Bone marrow (tissue), 2 donors: ENCODE measurements around the gene GAGE10.
"Not testable (repeated sequence)": the region's sequence is repeated elsewhere in the genome, so short reads cannot be mapped to it uniquely, and the experiment has no call there.

Experiments
- DNase-seq, 2 donors: peaks; one replicate each; lab custom pipeline; 2025; lab: John Stamatoyannopoulos, UW

The GAGE10 gene

GRCh38 chrX:49276671-49277534 is 26.5 kb upstream of the GAGE10 start:
- no peak for DNase-seq

- DNase-seq = no peak
Observed at GRCh38 chrX:49277535-49277830, 26.0 kb upstream of the GAGE10 start.

GRCh38 chrX:49278081-49278480 is 25.4 kb upstream of the GAGE10 start:
- DNase-seq = no peak

DNA sequence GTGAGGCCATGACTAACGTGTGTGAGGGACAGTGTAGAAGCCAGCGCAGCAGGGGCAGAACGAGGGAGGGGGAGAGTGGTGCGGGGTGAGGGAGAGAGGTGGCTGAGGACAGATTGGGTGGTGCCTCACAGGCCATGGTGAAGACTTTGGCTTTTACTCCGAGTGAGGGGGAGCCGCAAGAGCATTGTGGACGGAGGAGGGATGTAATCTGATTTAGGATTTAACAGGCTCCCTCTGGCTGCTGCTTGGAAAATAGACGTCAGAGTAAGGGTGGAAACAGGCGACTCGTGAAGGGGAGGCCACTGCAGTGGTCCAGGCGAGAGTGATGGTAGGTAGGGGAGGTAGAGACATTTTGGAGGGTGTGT is 20.8 kb upstream of the GAGE10 start:
- no peak for DNase-seq

GRCh38 chrX:49284212-49284611 is 19.2 kb upstream of the GAGE10 start:
- DNase-seq = no peak

- no peak for DNase-seq
Observed at GRCh38 chrX:49286136-49286535, 17.3 kb upstream of the GAGE10 start.

DNA sequence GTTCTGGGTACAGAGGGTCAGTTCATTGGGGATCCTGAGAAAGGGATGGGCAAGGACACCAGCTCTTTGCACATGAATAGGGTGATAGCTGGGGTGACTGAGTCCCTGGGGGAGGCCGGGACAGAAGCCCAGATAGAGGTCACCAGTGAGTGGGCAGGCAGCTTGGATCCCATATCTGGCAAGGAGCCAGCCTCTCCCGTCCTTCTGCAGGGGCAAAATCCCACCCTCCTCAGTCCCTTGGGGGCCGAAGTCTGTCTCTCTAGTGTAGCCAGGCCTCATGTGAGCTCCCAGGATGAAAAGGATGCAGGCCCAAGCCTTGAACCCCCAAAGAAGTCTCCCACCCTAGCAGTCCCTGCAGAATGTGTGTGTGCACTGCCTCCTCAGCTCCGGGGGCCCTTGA is 16.9 kb upstream of the GAGE10 start:
- no peak for DNase-seq

GRCh38 chrX:49287665-49288064 is 15.8 kb upstream of the GAGE10 start:
- no peak for DNase-seq

DNA sequence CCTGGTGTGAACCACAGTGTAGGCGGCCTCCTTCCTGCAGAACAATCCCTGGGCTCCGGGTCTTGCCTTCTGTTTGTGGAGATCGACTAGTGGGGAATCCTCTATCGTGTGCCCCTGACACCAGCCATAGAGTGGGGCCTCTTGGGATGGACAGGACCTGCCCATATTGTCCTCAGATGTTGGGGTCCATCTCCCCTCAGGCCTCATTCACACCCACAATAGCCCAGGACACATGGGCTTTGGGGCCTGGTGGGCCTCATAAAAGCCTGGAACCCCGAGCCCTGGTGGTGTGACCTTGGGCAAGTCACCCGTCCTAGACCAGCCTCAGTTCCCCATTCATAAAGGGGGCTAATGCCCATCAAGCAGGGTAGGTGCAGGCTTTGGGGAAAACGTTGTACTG is 13.2 kb upstream of the GAGE10 start:
- DNase-seq = no peak

GRCh38 chrX:49291615-49292337 is 11.7 kb upstream of the GAGE10 start:
- peak; percentile 2 to 23 for DNase-seq

- no peak for DNase-seq
Observed at GRCh38 chrX:49292400-49293362, 10.8 kb upstream of the GAGE10 start.

- not testable (repeated sequence) for DNase-seq
Observed at GRCh38 chrX:49299293-49299692, 4.2 kb upstream of the GAGE10 start.

DNA sequence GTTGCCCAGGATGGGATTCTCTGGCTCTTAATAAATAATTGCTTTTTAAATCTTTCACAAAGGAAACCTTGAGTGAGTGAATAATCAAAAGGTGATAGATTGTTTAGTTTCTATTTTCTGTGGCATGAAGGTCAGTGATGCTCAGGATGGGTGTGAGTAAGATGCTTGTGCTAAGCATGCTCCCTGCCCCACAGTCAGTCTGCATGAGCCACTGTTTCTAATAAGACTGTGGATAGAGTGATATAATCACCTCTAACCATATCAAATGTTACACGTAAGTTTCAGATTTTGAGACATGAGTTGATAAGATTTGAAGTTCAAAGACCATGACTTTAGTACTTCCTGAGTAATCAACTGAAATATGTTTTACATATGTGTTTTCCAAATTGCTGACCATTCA is 2.7 kb upstream of the GAGE10 start:
- no peak for DNase-seq

- not testable (repeated sequence) for DNase-seq
Observed at GRCh38 chrX:49307775-49308174, 4.3 kb downstream of the GAGE10 start.

DNA sequence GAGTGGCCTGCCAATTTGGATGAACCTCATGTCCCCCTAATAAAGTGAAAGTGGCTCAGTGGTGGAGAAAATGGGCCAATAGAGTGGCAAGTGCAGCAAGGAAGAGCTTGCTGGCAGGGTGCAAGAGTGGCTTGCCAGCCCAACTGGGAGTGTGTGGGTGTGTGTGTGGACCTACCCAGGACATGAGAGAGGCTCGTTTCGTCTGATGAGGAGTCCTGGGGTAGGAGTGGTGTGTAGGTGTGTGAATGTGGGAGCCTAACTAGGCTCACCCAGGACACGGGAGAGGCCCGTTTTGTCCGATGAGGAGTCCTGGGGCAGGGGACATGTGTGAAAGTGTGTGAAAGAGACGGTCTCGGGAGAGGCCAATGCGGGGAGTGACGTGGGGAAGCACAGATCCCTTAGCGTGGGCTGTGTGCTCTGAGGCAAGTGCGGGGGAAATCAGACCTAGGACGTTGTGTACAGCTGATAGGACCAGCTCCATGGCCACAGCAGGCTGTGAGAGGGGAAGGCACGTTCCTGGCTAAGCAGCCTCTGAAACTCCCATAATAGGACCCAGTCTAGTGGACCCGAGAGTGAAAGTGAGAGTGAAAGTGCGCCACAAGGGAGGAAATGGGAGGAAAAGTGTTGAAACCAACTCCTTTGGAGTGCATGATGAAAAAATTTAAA is 5.3 kb downstream of the GAGE10 start:
- peak in 1 of 2 donors; percentile 7 for DNase-seq

GRCh38 chrX:49309401-49309981 is 6.0 kb downstream of the GAGE10 start:
- peak in 1 of 2 donors; percentile 17 for DNase-seq

GRCh38 chrX:49310371-49310770 is 6.9 kb downstream of the GAGE10 start:
- no peak for DNase-seq

DNA sequence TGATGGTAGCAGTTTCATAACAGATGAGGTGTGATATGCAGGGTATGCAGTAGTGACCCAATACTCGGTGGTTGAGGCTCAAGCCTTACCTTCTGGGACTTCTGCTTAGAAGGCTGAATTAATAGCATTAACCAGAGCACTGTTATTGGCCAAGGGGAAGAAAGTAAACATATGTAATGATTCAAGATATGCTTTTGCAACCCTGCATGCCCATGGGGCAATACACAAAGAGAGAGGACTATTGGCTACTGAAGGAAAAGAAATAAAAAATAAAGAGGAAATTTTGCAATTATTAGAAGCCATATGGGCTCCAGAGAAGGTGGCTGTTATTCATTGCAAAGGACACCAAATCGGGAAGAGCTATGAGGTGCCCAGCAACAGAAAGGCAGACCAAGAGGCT is 8.7 kb downstream of the GAGE10 start:
- no peak for DNase-seq

DNA sequence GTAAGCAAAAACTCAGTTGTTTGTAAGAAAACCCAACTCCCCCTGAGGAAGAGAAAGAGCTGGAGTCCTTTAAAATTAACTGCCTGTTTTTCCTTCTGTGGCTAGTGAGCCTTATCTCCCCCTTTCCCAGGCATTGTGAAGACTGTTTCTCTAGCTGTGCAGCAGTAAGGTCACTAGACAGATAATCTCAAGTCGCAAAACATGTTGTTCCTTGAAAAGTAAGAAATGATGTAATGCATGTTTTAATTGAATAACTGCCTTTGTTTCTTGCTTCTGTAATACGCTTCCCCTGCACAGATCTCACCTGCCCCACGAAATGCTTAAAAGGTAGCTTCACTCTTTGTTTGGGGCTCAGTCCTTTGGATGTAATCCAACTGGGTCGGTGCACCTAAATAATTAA is 12.6 kb downstream of the GAGE10 start:
- DNase-seq = no peak

DNA sequence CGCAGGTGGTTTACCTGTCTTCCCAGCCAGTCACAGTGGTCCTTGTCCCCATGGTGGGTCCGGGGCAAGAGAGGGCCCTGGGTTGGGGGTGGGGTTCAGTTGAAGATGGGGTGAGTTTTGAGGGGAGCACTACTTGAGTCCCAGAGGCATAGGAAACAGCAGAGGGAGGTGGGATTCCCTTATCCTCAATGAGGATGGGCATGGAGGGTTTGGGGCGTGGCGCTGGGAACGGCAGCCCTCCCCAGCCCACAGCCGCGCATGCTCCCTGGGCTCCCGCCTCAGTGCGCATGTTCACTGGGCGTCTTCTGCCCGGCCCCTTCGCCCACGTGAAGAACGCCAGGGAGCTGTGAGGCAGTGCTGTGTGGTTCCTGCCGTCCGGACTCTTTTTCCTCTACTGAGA is 18.3 kb downstream of the GAGE10 start, which contains the start of gene GAGE12J:
GAGE12J (plus strand) TSS at position 301 of the 400 bp plus-strand sequence. CDS start 1,157 bp downstream, outside the sequence.
- not testable (repeated sequence) for DNase-seq

DNA sequence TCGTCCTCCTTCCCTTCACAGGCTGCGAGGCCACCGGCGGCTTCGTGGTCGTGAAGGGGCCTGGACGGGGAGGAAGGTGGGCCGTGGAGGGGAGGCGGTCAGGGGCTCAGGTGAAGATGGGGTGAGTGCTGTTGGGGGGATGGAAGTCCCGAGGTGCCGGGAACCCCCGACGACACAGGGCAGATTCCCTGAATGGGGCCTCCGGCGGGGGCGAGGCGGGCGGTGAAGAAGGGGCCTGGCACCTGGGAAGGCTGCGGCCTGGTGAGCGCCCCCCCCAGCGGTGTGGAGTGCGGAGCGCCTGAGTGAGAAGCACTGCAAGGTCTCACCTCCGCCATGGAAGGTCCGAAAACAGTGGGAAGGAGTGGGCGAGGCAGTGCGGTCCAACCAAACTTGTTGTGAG is 18.8 kb downstream of the GAGE10 start:
- not testable (repeated sequence) for DNase-seq
